ENCODE data around the gene MIPEP. TPM values are rescaled to one million over a fixed set of nuclear protein-coding genes. Genes with fewer than 3 reads are reported as not detected.

The MIPEP gene
- total RNA-seq, 1 donor from 2014 or later = 49.7 TPM

- Histone ChIP-seq H3K4me1 (no peaks in the 10 kb centered on the region), H3K27ac (replicated peaks) (no peak overlapping the region), H3K27me3 (ENCODE audit: low read depth) (no peaks in the 10 kb centered on the region), H3K36me3 (peaks cover 29% of the 10 kb centered on the region), H3K9me3 (replicated peaks) (no peaks in the 10 kb centered on the region), H3K4me3 (no peak overlapping the region)
- intact Hi-C loops (cut with micrococcal nuclease) = no loop called here
- no peak for TF ChIP-seq CTCF (IDR thresholded peaks at IDR 0.05; ENCODE audit: borderline replicate concordance)
- DNase-seq = no peak
Measured at GRCh38 chr13:23865026-23865425, 24.2 kb downstream of the MIPEP start.

GRCh38 chr13:23861310-23861709, 27.9 kb downstream of the MIPEP start:
- Histone ChIP-seq H3K9me3 (replicated peaks) (no peaks in the 10 kb centered on the region), H3K36me3 (peaks cover 23% of the 10 kb centered on the region), H3K27ac (replicated peaks) (no peak overlapping the region), H3K4me3 (no peak overlapping the region), H3K4me1 (no peaks in the 10 kb centered on the region), H3K27me3 (ENCODE audit: low read depth) (no peaks in the 10 kb centered on the region)
- intact Hi-C loops (cut with micrococcal nuclease) = no loop called here
- no peak for DNase-seq
- no peak for TF ChIP-seq CTCF (IDR thresholded peaks at IDR 0.05; ENCODE audit: borderline replicate concordance)

- H3K27me3 ChIP-seq (ENCODE audit: low read depth) = no peaks in the 10 kb centered on the region
- no peak overlapping the region for H3K4me3 ChIP-seq
- H3K9me3 ChIP-seq (replicated peaks) = no peaks in the 10 kb centered on the region
- intact Hi-C loops (cut with micrococcal nuclease) = no loop called here
- H3K36me3 ChIP-seq = peaks cover 34% of the 10 kb centered on the region
- no peak for DNase-seq
- no peaks in the 10 kb centered on the region for H3K4me1 ChIP-seq
- no peak for TF ChIP-seq CTCF (IDR thresholded peaks at IDR 0.05; ENCODE audit: borderline replicate concordance)
- no peak overlapping the region for H3K27ac ChIP-seq (replicated peaks)
Measured at GRCh38 chr13:23859904-23860303, 29.3 kb downstream of the MIPEP start.

GRCh38 chr13:23859455-23859854, 29.7 kb downstream of the MIPEP start:
- H3K27ac ChIP-seq (replicated peaks) = no peak overlapping the region
- H3K36me3 ChIP-seq = peaks cover 35% of the 10 kb centered on the region
- no peak for DNase-seq
- intact Hi-C loops (cut with micrococcal nuclease) = no loop called here
- no peaks in the 10 kb centered on the region for H3K4me1 ChIP-seq
- H3K9me3 ChIP-seq (replicated peaks) = no peaks in the 10 kb centered on the region
- H3K4me3 ChIP-seq = no peak overlapping the region
- H3K27me3 ChIP-seq (ENCODE audit: low read depth) = no peaks in the 10 kb centered on the region
- TF ChIP-seq CTCF (IDR thresholded peaks at IDR 0.05; ENCODE audit: borderline replicate concordance) = no peak

- Histone ChIP-seq H3K27ac (replicated peaks) (no peak overlapping the region), H3K4me1 (no peaks in the 10 kb centered on the region), H3K36me3 (peaks cover 38% of the 10 kb centered on the region), H3K4me3 (no peak overlapping the region), H3K9me3 (replicated peaks) (no peaks in the 10 kb centered on the region), H3K27me3 (ENCODE audit: low read depth) (no peaks in the 10 kb centered on the region)
- intact Hi-C loops (cut with micrococcal nuclease) = no loop called here
- no peak for DNase-seq
- TF ChIP-seq CTCF (IDR thresholded peaks at IDR 0.05; ENCODE audit: borderline replicate concordance) = no peak
Measured at GRCh38 chr13:23858546-23858945, 30.7 kb downstream of the MIPEP start.

All from left ventricle myocardium inferior (tissue), 1 donor.